Measurements from ENCODE around the gene SNX21.

GRCh38 chr20:45845452-45845851, 11.9 kb downstream of the SNX21 start:
- TF ChIP-seq CTCF (IDR thresholded peaks at IDR 0.05) = no peak
- TF ChIP-seq POLR2A (IDR thresholded peaks at IDR 0.05) = no peak

Measured in uterus (tissue), 2 donors.